ENCODE measurements around the gene RSRC1. TPM values are rescaled to one million over a fixed set of nuclear protein-coding genes. Genes with fewer than 3 reads are reported as not detected.

Gene RSRC1
- total RNA-seq, 1 experiment from 2014 or later = 49.4 TPM

- H3K4me1 ChIP-seq (ENCODE audit: control insufficient read depth, insufficient read depth, low read length) = no peaks in the 10 kb centered on the region
- DNase-seq (ENCODE audit: low read depth, low spot score) (no peak), ATAC-seq (no peak)
- H3K27ac ChIP-seq (ENCODE audit: low read length) = no peak overlapping the region
- BruUV-seq (replicated peaks) = no TSS peak
- in situ Hi-C loops (cut with HindIII; ENCODE audit: low pct_unique_long_range_greater_than_20kb, low sequenced_read_pairs) (no loop called here), intact Hi-C loops (cut with micrococcal nuclease; ENCODE audit: unreplicated experiment) (no loop called here)
- H3K4me3 ChIP-seq (ENCODE audit: low read depth in 2 of 2, low read length in 2 of 2) = no peak overlapping the region
- H3K27me3 ChIP-seq (ENCODE audit: control insufficient read depth, insufficient read depth, low read length) = no peaks in the 10 kb centered on the region
- no peaks in the 10 kb centered on the region for H3K36me3 ChIP-seq (ENCODE audit: control insufficient read depth, insufficient read depth, low read length)
- POLR2A ChIA-PET = no interaction called here
- CTCF ChIA-PET = no interaction called here
- no peaks in the 10 kb centered on the region for H3K9me3 ChIP-seq (ENCODE audit: control insufficient read depth, insufficient read depth, low read depth, low read length)
- TF ChIP-seq POLR2AphosphoS5 (IDR thresholded peaks at IDR 0.05; ENCODE audit: low read depth, low read length) (no peak), TCF7L2 (IDR thresholded peaks at IDR 0.05; ENCODE audit: low read depth, low read length) (no peak), CTCF (IDR thresholded peaks at IDR 0.05) (no peak), REST (IDR thresholded peaks at IDR 0.05; ENCODE audit: insufficient read depth in 1 of 2, low read depth in 2 of 2, low read length in 1 of 2) (no peak), SIN3A (IDR thresholded peaks at IDR 0.05; ENCODE audit: borderline replicate concordance, insufficient read depth, low read depth, low read length) (no peak)
Measured at GRCh38 chr3:158419820-158420653, 310.1 kb downstream of the RSRC1 start.

GRCh38 chr3:158420654-158421396, 310.9 kb downstream of the RSRC1 start:
- BruUV-seq (replicated peaks) = no TSS peak
- Histone ChIP-seq H3K27ac (ENCODE audit: low read length) (no peak overlapping the region), H3K9me3 (ENCODE audit: control insufficient read depth, insufficient read depth, low read depth, low read length) (no peaks in the 10 kb centered on the region), H3K4me3 (ENCODE audit: low read depth in 2 of 2, low read length in 2 of 2) (no peak overlapping the region), H3K36me3 (ENCODE audit: control insufficient read depth, insufficient read depth, low read length) (no peaks in the 10 kb centered on the region), H3K4me1 (ENCODE audit: control insufficient read depth, insufficient read depth, low read length) (no peaks in the 10 kb centered on the region), H3K27me3 (ENCODE audit: control insufficient read depth, insufficient read depth, low read length) (no peaks in the 10 kb centered on the region)
- TF ChIP-seq REST (IDR thresholded peaks at IDR 0.05; ENCODE audit: insufficient read depth in 1 of 2, low read depth in 2 of 2, low read length in 1 of 2) = no peak
- TF ChIP-seq CTCF (IDR thresholded peaks at IDR 0.05) = no peak
- TF ChIP-seq POLR2AphosphoS5 (IDR thresholded peaks at IDR 0.05; ENCODE audit: low read depth, low read length) = no peak
- no peak for TF ChIP-seq SIN3A (IDR thresholded peaks at IDR 0.05; ENCODE audit: borderline replicate concordance, insufficient read depth, low read depth, low read length)
- no peak for TF ChIP-seq TCF7L2 (IDR thresholded peaks at IDR 0.05; ENCODE audit: low read depth, low read length)
- in situ Hi-C loops (cut with HindIII; ENCODE audit: low pct_unique_long_range_greater_than_20kb, low sequenced_read_pairs) = no loop called here
- ATAC-seq = peak; percentile 60; the same call in 1 of the 2 replicates
- ChIA-PET POLR2A (no interaction called here), CTCF (no interaction called here)
- DNase-seq (ENCODE audit: low read depth, low spot score) = no peak
- intact Hi-C loops (cut with micrococcal nuclease; ENCODE audit: unreplicated experiment) = no loop called here
